ENCODE data around the gene DNAH11. TPM values are rescaled to one million over a fixed set of nuclear protein-coding genes. Genes with fewer than 3 reads are reported as not detected.

The DNAH11 gene
- total and polyA plus RNA-seq, 2 of the 8 experiments (the other 6 are each of a cell fraction or from before 2014, with no cell fraction given), result 1.8 to 4.9 TPM

DNA sequence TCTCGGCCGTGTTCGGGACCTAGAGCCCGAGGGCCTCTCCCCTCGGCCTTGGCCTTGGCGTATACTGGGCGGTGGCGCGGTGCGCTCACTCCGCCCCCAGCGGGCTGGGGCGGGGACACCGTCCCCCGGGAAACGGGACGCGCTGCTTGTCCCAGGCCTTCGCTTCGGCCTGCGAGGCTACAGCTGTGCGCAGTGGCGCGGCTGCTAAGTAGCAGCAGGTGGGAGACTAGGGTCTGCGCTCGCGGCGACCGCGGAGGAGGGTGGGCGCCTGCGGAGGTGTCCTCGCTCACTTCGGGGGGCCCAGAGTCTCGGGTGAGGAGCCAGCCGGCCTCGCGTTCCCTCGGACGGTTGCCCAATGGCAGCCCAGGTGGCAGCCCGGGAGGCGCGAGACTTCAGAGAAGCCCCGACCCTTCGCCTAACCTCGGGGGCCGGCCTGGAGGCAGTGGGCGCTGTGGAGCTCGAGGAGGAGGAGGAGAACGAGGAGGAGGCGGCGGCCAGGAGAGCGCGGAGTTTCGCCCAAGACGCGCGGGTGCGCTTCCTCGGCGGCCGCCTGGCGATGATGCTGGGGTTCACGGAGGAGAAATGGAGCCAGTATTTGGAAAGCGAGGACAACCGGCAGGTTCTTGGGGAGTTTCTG lies at the start of gene DNAH11 (continued):
- TF ChIP-seq, protein P1, sequence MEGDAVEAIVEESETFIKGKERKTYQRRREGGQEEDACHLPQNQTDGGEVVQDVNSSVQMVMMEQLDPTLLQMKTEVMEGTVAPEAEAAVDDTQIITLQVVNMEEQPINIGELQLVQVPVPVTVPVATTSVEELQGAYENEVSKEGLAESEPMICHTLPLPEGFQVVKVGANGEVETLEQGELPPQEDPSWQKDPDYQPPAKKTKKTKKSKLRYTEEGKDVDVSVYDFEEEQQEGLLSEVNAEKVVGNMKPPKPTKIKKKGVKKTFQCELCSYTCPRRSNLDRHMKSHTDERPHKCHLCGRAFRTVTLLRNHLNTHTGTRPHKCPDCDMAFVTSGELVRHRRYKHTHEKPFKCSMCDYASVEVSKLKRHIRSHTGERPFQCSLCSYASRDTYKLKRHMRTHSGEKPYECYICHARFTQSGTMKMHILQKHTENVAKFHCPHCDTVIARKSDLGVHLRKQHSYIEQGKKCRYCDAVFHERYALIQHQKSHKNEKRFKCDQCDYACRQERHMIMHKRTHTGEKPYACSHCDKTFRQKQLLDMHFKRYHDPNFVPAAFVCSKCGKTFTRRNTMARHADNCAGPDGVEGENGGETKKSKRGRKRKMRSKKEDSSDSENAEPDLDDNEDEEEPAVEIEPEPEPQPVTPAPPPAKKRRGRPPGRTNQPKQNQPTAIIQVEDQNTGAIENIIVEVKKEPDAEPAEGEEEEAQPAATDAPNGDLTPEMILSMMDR (IDR thresholded peaks at IDR 0.05; ENCODE audit: control extremely low read depth in 1 of 3, insufficient read depth in 1 of 3, low read depth in 1 of 3, low read length in 3 of 3), result no peak
- TF ChIP-seq, protein P2, sequence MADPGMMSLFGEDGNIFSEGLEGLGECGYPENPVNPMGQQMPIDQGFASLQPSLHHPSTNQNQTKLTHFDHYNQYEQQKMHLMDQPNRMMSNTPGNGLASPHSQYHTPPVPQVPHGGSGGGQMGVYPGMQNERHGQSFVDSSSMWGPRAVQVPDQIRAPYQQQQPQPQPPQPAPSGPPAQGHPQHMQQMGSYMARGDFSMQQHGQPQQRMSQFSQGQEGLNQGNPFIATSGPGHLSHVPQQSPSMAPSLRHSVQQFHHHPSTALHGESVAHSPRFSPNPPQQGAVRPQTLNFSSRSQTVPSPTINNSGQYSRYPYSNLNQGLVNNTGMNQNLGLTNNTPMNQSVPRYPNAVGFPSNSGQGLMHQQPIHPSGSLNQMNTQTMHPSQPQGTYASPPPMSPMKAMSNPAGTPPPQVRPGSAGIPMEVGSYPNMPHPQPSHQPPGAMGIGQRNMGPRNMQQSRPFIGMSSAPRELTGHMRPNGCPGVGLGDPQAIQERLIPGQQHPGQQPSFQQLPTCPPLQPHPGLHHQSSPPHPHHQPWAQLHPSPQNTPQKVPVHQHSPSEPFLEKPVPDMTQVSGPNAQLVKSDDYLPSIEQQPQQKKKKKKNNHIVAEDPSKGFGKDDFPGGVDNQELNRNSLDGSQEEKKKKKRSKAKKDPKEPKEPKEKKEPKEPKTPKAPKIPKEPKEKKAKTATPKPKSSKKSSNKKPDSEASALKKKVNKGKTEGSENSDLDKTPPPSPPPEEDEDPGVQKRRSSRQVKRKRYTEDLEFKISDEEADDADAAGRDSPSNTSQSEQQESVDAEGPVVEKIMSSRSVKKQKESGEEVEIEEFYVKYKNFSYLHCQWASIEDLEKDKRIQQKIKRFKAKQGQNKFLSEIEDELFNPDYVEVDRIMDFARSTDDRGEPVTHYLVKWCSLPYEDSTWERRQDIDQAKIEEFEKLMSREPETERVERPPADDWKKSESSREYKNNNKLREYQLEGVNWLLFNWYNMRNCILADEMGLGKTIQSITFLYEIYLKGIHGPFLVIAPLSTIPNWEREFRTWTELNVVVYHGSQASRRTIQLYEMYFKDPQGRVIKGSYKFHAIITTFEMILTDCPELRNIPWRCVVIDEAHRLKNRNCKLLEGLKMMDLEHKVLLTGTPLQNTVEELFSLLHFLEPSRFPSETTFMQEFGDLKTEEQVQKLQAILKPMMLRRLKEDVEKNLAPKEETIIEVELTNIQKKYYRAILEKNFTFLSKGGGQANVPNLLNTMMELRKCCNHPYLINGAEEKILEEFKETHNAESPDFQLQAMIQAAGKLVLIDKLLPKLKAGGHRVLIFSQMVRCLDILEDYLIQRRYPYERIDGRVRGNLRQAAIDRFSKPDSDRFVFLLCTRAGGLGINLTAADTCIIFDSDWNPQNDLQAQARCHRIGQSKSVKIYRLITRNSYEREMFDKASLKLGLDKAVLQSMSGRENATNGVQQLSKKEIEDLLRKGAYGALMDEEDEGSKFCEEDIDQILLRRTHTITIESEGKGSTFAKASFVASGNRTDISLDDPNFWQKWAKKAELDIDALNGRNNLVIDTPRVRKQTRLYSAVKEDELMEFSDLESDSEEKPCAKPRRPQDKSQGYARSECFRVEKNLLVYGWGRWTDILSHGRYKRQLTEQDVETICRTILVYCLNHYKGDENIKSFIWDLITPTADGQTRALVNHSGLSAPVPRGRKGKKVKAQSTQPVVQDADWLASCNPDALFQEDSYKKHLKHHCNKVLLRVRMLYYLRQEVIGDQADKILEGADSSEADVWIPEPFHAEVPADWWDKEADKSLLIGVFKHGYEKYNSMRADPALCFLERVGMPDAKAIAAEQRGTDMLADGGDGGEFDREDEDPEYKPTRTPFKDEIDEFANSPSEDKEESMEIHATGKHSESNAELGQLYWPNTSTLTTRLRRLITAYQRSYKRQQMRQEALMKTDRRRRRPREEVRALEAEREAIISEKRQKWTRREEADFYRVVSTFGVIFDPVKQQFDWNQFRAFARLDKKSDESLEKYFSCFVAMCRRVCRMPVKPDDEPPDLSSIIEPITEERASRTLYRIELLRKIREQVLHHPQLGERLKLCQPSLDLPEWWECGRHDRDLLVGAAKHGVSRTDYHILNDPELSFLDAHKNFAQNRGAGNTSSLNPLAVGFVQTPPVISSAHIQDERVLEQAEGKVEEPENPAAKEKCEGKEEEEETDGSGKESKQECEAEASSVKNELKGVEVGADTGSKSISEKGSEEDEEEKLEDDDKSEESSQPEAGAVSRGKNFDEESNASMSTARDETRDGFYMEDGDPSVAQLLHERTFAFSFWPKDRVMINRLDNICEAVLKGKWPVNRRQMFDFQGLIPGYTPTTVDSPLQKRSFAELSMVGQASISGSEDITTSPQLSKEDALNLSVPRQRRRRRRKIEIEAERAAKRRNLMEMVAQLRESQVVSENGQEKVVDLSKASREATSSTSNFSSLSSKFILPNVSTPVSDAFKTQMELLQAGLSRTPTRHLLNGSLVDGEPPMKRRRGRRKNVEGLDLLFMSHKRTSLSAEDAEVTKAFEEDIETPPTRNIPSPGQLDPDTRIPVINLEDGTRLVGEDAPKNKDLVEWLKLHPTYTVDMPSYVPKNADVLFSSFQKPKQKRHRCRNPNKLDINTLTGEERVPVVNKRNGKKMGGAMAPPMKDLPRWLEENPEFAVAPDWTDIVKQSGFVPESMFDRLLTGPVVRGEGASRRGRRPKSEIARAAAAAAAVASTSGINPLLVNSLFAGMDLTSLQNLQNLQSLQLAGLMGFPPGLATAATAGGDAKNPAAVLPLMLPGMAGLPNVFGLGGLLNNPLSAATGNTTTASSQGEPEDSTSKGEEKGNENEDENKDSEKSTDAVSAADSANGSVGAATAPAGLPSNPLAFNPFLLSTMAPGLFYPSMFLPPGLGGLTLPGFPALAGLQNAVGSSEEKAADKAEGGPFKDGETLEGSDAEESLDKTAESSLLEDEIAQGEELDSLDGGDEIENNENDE (IDR thresholded peaks at IDR 0.05; ENCODE audit: insufficient replicate concordance, low read length), result no peak
- TF ChIP-seq POU5F1 (IDR thresholded peaks at IDR 0.05; ENCODE audit: low read depth, low read length), result no peak
- peak; percentile 71 for TF ChIP-seq KDM4A (IDR thresholded peaks at IDR 0.05; ENCODE audit: low read depth, low read length, severe bottlenecking)
- no peak for TF ChIP-seq RNF2 (IDR thresholded peaks at IDR 0.05; ENCODE audit: borderline replicate concordance, low read depth, low read length, missing control alignments, poor library complexity, severe bottlenecking)
- TF ChIP-seq JUND (IDR thresholded peaks at IDR 0.05; ENCODE audit: low read length), result no peak
- TF ChIP-seq BCL11A (IDR thresholded peaks at IDR 0.05; ENCODE audit: low read depth in 2 of 2, low read length in 2 of 2), result no peak
- TF ChIP-seq BRCA1 (IDR thresholded peaks at IDR 0.05; ENCODE audit: low read depth, low read length), result no peak
